Measurements from ENCODE around the gene S100PBP. TPM values are rescaled to one million over a fixed set of nuclear protein-coding genes. Genes with fewer than 3 reads are reported as not detected.

Gene S100PBP
- total and polyA plus RNA-seq, 2 donors (not counting 3 experiments of a cell fraction or from before 2014, with no cell fraction given): 15.4 to 38.6 TPM

DNA sequence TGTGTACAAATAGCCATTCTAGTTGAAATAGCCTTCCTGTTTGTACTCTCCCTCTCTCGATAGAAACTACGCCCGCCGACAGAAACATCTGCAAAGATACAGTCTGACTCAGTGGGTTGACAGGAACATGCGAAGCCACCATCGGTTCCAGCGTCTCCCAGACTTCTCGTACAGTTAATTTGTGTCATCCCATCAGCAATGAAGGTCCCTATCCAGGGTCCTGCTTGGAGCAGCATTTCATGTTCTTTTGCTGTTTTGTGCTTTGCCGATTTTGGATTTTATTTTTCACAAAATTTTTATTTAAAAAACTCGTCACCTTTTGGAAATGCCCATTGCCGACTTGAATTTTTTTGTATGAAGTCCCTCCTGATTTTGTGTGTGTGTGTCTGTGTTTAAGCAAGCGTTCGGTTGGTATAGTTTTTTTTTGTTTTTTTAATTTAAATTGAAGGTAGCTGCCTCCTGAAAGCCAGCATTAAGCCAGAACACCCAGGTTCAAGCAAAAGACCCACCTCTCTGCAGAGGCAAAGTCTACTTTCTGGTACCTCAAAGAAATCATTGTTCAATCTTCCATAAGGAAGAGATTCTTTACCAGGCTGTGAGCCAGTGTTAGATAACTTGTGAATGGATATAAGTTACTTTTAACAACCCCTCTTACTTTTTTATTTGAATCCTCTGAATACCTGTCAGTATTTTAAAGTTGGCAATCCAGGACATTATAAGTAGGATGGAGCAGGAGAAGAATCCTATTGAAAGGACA is 38.6 kb downstream of the S100PBP start:
- no peak overlapping the region for H3K9ac ChIP-seq (replicated peaks; ENCODE audit: extremely low read depth, insufficient read depth, low read length)
- H3K27ac ChIP-seq (ENCODE audit: insufficient read depth, low read depth, low read length): no peak overlapping the region
- CTCF ChIA-PET: no interaction called here
- H3K27me3 ChIP-seq (ENCODE audit: control insufficient read depth in 2 of 2, insufficient read depth in 2 of 2, low read length in 2 of 2): no peaks in the 10 kb centered on the region
- H3K4me3 ChIP-seq (replicated peaks in 1 of 3; ENCODE audit: insufficient read depth in 1 of 3, low read depth in 1 of 3, low read length in 3 of 3): no peak overlapping the region
- H3K4me1 ChIP-seq (ENCODE audit: control insufficient read depth, extremely low read depth, insufficient read depth, low read length): no peaks in the 10 kb centered on the region
- no peaks in the 10 kb centered on the region for H3K9me3 ChIP-seq (replicated peaks; ENCODE audit: control insufficient read depth, insufficient read depth, low read length)
- H3K36me3 ChIP-seq (ENCODE audit: control insufficient read depth in 2 of 2, extremely low read depth in 1 of 2, insufficient read depth in 2 of 2, low read length in 2 of 2): peaks cover 5 to 13% of the 10 kb centered on the region in 2 experiments
- no peaks in the 10 kb centered on the region for H3K9me1 ChIP-seq (replicated peaks; ENCODE audit: control insufficient read depth, extremely low read depth, insufficient read depth, low read length)
- DNase-seq (ENCODE audit: low read depth, low spot score) (no peak), FAIRE-seq (no peak)
- intact Hi-C loops (cut with micrococcal nuclease) (loop anchor here (2.0 kb wide), 1 partner anchor 15 kb away; no protein-coding TSS in a partner anchor), dilution Hi-C loops (cut with MboI; ENCODE audit: extremely low pct_ligation_motif_present, low sequenced_read_pairs) (no loop called here)
- H2AFZ ChIP-seq (ENCODE audit: low read depth, low read length): no peak overlapping the region
- TF ChIP-seq GATA2 (IDR thresholded peaks at IDR 0.05; ENCODE audit: insufficient read depth, insufficient read length, low read depth, low read length) (no peak), POLR2A (IDR thresholded peaks at IDR 0.05; ENCODE audit: low read depth, low read length) (no peak), FOS (IDR thresholded peaks at IDR 0.05; ENCODE audit: borderline replicate concordance, insufficient read depth, low read length) (no peak), JUN (IDR thresholded peaks at IDR 0.05; ENCODE audit: borderline replicate concordance, insufficient read depth, insufficient read length, low read depth) (no peak), MYC (IDR thresholded peaks at IDR 0.05; ENCODE audit: low read depth, low read length) (no peak), EZH2 (IDR thresholded peaks at IDR 0.05; ENCODE audit: borderline replicate concordance, low read depth, low read length, severe bottlenecking) (no peak), POLR2AphosphoS5 (IDR thresholded peaks at IDR 0.05; ENCODE audit: insufficient read depth, low read depth, low read length) (no peak)
- TF ChIP-seq, protein P1, sequence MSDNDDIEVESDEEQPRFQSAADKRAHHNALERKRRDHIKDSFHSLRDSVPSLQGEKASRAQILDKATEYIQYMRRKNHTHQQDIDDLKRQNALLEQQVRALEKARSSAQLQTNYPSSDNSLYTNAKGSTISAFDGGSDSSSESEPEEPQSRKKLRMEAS (IDR thresholded peaks at IDR 0.05; ENCODE audit: insufficient read depth, insufficient read length): no peak
- TF ChIP-seq, protein P2, sequence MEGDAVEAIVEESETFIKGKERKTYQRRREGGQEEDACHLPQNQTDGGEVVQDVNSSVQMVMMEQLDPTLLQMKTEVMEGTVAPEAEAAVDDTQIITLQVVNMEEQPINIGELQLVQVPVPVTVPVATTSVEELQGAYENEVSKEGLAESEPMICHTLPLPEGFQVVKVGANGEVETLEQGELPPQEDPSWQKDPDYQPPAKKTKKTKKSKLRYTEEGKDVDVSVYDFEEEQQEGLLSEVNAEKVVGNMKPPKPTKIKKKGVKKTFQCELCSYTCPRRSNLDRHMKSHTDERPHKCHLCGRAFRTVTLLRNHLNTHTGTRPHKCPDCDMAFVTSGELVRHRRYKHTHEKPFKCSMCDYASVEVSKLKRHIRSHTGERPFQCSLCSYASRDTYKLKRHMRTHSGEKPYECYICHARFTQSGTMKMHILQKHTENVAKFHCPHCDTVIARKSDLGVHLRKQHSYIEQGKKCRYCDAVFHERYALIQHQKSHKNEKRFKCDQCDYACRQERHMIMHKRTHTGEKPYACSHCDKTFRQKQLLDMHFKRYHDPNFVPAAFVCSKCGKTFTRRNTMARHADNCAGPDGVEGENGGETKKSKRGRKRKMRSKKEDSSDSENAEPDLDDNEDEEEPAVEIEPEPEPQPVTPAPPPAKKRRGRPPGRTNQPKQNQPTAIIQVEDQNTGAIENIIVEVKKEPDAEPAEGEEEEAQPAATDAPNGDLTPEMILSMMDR (IDR thresholded peaks at IDR 0.05; ENCODE audit: extremely low read depth in 1 of 2, insufficient read depth in 1 of 2, low read depth in 1 of 2, low read length in 2 of 2): no peak
- no peak overlapping the region for H3K4me2 ChIP-seq (ENCODE audit: insufficient read depth, low read length)
- no peaks in the 10 kb centered on the region for H3K79me2 ChIP-seq (ENCODE audit: control insufficient read depth, insufficient read depth, low read length)
- no peaks in the 10 kb centered on the region for H4K20me1 ChIP-seq (replicated peaks; ENCODE audit: control insufficient read depth, extremely low read depth, insufficient read depth, low read length)
- POLR2A ChIA-PET: no interaction called here
- BruUV-seq (replicated peaks): no TSS peak
